Measurements from ENCODE around the gene CDH15. TPM values are rescaled to one million over a fixed set of nuclear protein-coding genes. Genes with fewer than 3 reads are reported as not detected.

The CDH15 gene
- total and polyA plus RNA-seq, 2 of the 13 experiments (the other 11 are each of a cell fraction or from before 2014, with no cell fraction given), result 0.74 to 2.2 TPM

GRCh38 chr16:89217388-89218191, 46.0 kb downstream of the CDH15 start, which contains the start of gene ZNF778 (continued):
- TF ChIP-seq, protein P1, sequence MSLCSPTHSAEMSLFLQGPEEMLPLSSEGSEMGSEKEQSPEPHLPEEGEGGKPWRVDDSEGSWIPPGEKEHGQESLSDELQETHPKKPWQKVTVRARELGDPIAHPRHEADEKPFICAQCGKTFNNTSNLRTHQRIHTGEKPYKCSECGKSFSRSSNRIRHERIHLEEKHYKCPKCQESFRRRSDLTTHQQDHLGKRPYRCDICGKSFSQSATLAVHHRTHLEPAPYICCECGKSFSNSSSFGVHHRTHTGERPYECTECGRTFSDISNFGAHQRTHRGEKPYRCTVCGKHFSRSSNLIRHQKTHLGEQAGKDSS (CRISPR knock-in tag; IDR thresholded peaks at IDR 0.05; ENCODE audit: borderline replicate concordance, low read depth), result peak; percentile 82; the same call in 1 of the 2 replicates
- TF ChIP-seq ZNF383 (CRISPR knock-in tag; IDR thresholded peaks at IDR 0.05; ENCODE audit: borderline replicate concordance) (no peak), SNAPC5 (CRISPR knock-in tag; IDR thresholded peaks at IDR 0.05; ENCODE audit: borderline replicate concordance) (no peak), SIN3A (IDR thresholded peaks at IDR 0.05; ENCODE audit: borderline replicate concordance, low read depth, low read length) (peak; percentile 93), SIN3B (IDR thresholded peaks at IDR 0.05; ENCODE audit: low read length) (peak; percentile 77; the same call in 1 of the 2 replicates), ATF7-NPFF (CRISPR knock-in tag; IDR thresholded peaks at IDR 0.05; ENCODE audit: low read depth) (peak; percentile 82), ZNF562 (CRISPR knock-in tag; IDR thresholded peaks at IDR 0.05; ENCODE audit: borderline replicate concordance) (no peak), ZNF644 (CRISPR knock-in tag; IDR thresholded peaks at IDR 0.05; ENCODE audit: low read depth) (no peak), PHF8 (CRISPR knock-in tag; IDR thresholded peaks at IDR 0.05) (peak; percentile 100), ATM (IDR thresholded peaks at IDR 0.05; ENCODE audit: borderline replicate concordance) (no peak), SALL2 (CRISPR knock-in tag; IDR thresholded peaks at IDR 0.05) (peak; percentile 82), ISX (CRISPR knock-in tag; conservative IDR thresholded peaks at IDR 0.05) (no peak; the same call in 1 of the 2 replicates), NFE2 (CRISPR knock-in tag; IDR thresholded peaks at IDR 0.05) (no peak), ZNF17 (CRISPR knock-in tag; IDR thresholded peaks at IDR 0.05) (no peak), ZNF619 (CRISPR knock-in tag; IDR thresholded peaks at IDR 0.05) (peak; percentile 93; the same call in 1 of the 2 replicates), ATRX (CRISPR knock-in tag; IDR thresholded peaks at IDR 0.05; ENCODE audit: borderline replicate concordance) (no peak), ZNF101 (CRISPR knock-in tag; IDR thresholded peaks at IDR 0.05; ENCODE audit: borderline replicate concordance, low read depth) (0 out of 2 replicates have a peak, but pooled peaks have one; percentile 48)
- TF ChIP-seq, protein P2, sequence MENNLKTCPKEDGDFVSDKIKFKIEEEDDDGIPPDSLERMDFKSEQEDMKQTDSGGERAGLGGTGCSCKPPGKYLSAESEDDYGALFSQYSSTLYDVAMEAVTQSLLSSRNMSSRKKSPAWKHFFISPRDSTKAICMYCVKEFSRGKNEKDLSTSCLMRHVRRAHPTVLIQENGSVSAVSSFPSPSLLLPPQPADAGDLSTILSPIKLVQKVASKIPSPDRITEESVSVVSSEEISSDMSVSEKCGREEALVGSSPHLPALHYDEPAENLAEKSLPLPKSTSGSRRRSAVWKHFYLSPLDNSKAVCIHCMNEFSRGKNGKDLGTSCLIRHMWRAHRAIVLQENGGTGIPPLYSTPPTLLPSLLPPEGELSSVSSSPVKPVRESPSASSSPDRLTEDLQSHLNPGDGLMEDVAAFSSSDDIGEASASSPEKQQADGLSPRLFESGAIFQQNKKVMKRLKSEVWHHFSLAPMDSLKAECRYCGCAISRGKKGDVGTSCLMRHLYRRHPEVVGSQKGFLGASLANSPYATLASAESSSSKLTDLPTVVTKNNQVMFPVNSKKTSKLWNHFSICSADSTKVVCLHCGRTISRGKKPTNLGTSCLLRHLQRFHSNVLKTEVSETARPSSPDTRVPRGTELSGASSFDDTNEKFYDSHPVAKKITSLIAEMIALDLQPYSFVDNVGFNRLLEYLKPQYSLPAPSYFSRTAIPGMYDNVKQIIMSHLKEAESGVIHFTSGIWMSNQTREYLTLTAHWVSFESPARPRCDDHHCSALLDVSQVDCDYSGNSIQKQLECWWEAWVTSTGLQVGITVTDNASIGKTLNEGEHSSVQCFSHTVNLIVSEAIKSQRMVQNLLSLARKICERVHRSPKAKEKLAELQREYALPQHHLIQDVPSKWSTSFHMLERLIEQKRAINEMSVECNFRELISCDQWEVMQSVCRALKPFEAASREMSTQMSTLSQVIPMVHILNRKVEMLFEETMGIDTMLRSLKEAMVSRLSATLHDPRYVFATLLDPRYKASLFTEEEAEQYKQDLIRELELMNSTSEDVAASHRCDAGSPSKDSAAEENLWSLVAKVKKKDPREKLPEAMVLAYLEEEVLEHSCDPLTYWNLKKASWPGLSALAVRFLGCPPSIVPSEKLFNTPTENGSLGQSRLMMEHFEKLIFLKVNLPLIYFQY (CRISPR knock-in tag; IDR thresholded peaks at IDR 0.05; ENCODE audit: borderline replicate concordance), result peak; percentile 90
- TF ChIP-seq, protein P3, sequence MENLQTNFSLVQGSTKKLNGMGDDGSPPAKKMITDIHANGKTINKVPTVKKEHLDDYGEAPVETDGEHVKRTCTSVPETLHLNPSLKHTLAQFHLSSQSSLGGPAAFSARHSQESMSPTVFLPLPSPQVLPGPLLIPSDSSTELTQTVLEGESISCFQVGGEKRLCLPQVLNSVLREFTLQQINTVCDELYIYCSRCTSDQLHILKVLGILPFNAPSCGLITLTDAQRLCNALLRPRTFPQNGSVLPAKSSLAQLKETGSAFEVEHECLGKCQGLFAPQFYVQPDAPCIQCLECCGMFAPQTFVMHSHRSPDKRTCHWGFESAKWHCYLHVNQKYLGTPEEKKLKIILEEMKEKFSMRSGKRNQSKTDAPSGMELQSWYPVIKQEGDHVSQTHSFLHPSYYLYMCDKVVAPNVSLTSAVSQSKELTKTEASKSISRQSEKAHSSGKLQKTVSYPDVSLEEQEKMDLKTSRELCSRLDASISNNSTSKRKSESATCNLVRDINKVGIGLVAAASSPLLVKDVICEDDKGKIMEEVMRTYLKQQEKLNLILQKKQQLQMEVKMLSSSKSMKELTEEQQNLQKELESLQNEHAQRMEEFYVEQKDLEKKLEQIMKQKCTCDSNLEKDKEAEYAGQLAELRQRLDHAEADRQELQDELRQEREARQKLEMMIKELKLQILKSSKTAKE (CRISPR knock-in tag; IDR thresholded peaks at IDR 0.05; ENCODE audit: borderline replicate concordance), result no peak
- TF ChIP-seq, protein P4, sequence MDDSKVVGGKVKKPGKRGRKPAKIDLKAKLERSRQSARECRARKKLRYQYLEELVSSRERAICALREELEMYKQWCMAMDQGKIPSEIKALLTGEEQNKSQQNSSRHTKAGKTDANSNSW (CRISPR knock-in tag; IDR thresholded peaks at IDR 0.05; ENCODE audit: borderline replicate concordance), result no peak; the same call in 1 of the 2 replicates
